IMR-90 (cell line): ENCODE measurements around the gene NT5C3A. TPM values are rescaled to one million over a fixed set of nuclear protein-coding genes. Genes with fewer than 3 reads are reported as not detected.

ENCODE experiments used
- ATAC-seq: fragments of 200-7000 bp; cut with Tn5 transposase; 2 replicates; pipeline ENCODE4 v1.9.1; 2020; ENCODE audit warnings: low read depth, mild to moderate bottlenecking, moderate library complexity
- BruUV-seq: library from RNA; stranded (reverse); fragments of 400-500 nt; replicated peaks from 2 replicates; lab custom pipeline; 2021; lab: Mats Ljungman, UMichigan
- CTCF ChIA-PET: fragments of 300-600 bp; formaldehyde crosslinking; extraction: SDS; loops from one replicate; lab custom pipeline; 2021; ENCODE audit warnings: antibody characterized with exemption; lab: Yijun Ruan, JAX
- POLR2A ChIA-PET: fragments of 300-600 bp; sonication (Branson Sonifier 250); formaldehyde crosslinking; loops from one replicate; lab custom pipeline; 2022; ENCODE audit warnings: antibody characterized with exemption; ENCODE audit not compliant: unreplicated experiment; lab: Charles Lee
- DNase-seq: peaks from one replicate; pipeline ENCODE4 v3.0.0; 2013
- H2AFZ ChIP-seq: replicated peaks from 2 replicates; pipeline ENCODE3; 2013; ENCODE audit warnings: low read length, mild to moderate bottlenecking; ENCODE audit not compliant: poor library complexity
- H2AK5ac ChIP-seq: 2 replicates; pipeline ENCODE4 v1.6.1; 2013; ENCODE audit warnings: low read depth, low read length, inconsistent platforms
- H2AK9ac ChIP-seq: replicated peaks from 2 replicates; pipeline ENCODE3; 2013; ENCODE audit warnings: mild to moderate bottlenecking, low read depth, low read length, moderate library complexity; ENCODE audit not compliant: poor library complexity
- H2BK120ac ChIP-seq: 2 replicates; pipeline ENCODE4 v1.6.1; 2013; ENCODE audit warnings: low read depth, low read length, inconsistent platforms
- H2BK15ac ChIP-seq: 3 replicates; pipeline ENCODE4 v1.6.1; 2013; ENCODE audit warnings: low read depth, low read length, inconsistent platforms
- H2BK20ac ChIP-seq: 2 replicates; pipeline ENCODE4 v1.6.1; 2013; ENCODE audit warnings: low read depth, mild to moderate bottlenecking, inconsistent platforms, low read length, moderate library complexity
- H2BK5ac ChIP-seq: 2 replicates; pipeline ENCODE4 v1.6.1; 2013; ENCODE audit warnings: mild to moderate bottlenecking, low read depth, low read length, inconsistent platforms; ENCODE audit not compliant: poor library complexity, severe bottlenecking
- H3K14ac ChIP-seq: replicated peaks from 2 replicates; pipeline ENCODE4 v1.6.1; 2013; ENCODE audit warnings: low read depth, low read length, inconsistent platforms
- H3K18ac ChIP-seq: 2 replicates; pipeline ENCODE4 v1.6.1; 2013; ENCODE audit warnings: low read depth, low read length, control low read depth
- H3K23ac ChIP-seq: 2 replicates; pipeline ENCODE4 v1.6.1; 2013; ENCODE audit warnings: low read depth, low read length, inconsistent platforms
- H3K27ac ChIP-seq: 2 replicates; pipeline ENCODE4 v1.5.1; 2013; ENCODE audit warnings: mild to moderate bottlenecking, control low read depth, low read length; ENCODE audit not compliant: insufficient read depth
- H3K27me3 ChIP-seq: 2 replicates; pipeline ENCODE4 v1.6.1; 2013; ENCODE audit warnings: low read length; ENCODE audit not compliant: control insufficient read depth, insufficient read depth
- H3K36me3 ChIP-seq: 2 replicates; pipeline ENCODE4 v1.6.1; 2013; ENCODE audit warnings: low read length, mixed read lengths; ENCODE audit not compliant: control insufficient read depth, insufficient read depth
- H3K4ac ChIP-seq: 2 replicates; pipeline ENCODE4 v1.6.1; 2013; ENCODE audit warnings: low read depth, low read length, inconsistent platforms
- H3K4me1 ChIP-seq: 2 replicates; pipeline ENCODE4 v1.6.1; 2013; ENCODE audit warnings: low read length, mixed read lengths; ENCODE audit not compliant: control insufficient read depth, insufficient read depth
- H3K4me2 ChIP-seq: 2 replicates; pipeline ENCODE4 v1.6.1; 2013; ENCODE audit warnings: low read depth, mild to moderate bottlenecking, control low read depth, low read length, moderate library complexity
- H3K4me3 ChIP-seq: 2 replicates; pipeline ENCODE4 v1.5.1; 2013; ENCODE audit warnings: low read depth, mild to moderate bottlenecking, control low read depth, low read length, moderate library complexity; ENCODE audit not compliant: insufficient read depth
- H3K56ac ChIP-seq: 2 replicates; pipeline ENCODE4 v1.6.1; 2013; ENCODE audit warnings: low read length, inconsistent platforms; ENCODE audit not compliant: insufficient read depth; ENCODE audit errors: extremely low read depth
- H3K79me1 ChIP-seq, 2 experiments: 2 replicates each; pipeline ENCODE4 v1.6.1; 2013; ENCODE audit warnings: low read length in 2 of 2, inconsistent platforms in 1 of 2, low read depth in 1 of 2
- H3K9ac ChIP-seq: 2 replicates; pipeline ENCODE4 v1.6.1; 2013; ENCODE audit warnings: low read depth, low read length, control low read depth
- H3K9me1 ChIP-seq: 2 replicates; pipeline ENCODE4 v1.6.1; 2013; ENCODE audit warnings: low read length, inconsistent platforms; ENCODE audit not compliant: insufficient read depth
- H3K9me3 ChIP-seq: 2 replicates; pipeline ENCODE4 v1.6.1; 2013; ENCODE audit warnings: low read length; ENCODE audit not compliant: control insufficient read depth, insufficient read depth
- H4K20me1 ChIP-seq: 2 replicates; pipeline ENCODE4 v1.6.1; 2013; ENCODE audit warnings: low read length, inconsistent platforms; ENCODE audit not compliant: insufficient read depth
- H4K5ac ChIP-seq: 2 replicates; pipeline ENCODE4 v1.6.1; 2013; ENCODE audit warnings: mild to moderate bottlenecking, low read depth, low read length, control low read depth
- H4K8ac ChIP-seq, 2 experiments: 2 replicates each; pipeline ENCODE4 v1.6.1; 2013; ENCODE audit warnings: low read depth in 2 of 2, low read length in 2 of 2, control low read depth in 1 of 2, inconsistent platforms in 1 of 2
- H4K91ac ChIP-seq: 2 replicates; pipeline ENCODE4 v1.6.1; 2013; ENCODE audit warnings: low read depth, low read length, inconsistent platforms; ENCODE audit not compliant: insufficient read depth
- CHD1 ChIP-seq: IDR thresholded peaks from 2 replicates; pipeline ENCODE4 v1.6.1; 2012; ENCODE audit warnings: low read depth, low read length, improper control_type of control experiment
- MAFK ChIP-seq: IDR thresholded peaks from 2 replicates; pipeline ENCODE4 v1.6.1; 2012; ENCODE audit warnings: low read depth, low read length, improper control_type of control experiment
- NFE2L2 ChIP-seq: fragments of 150-350 bp; IDR thresholded peaks from 2 replicates; pipeline ENCODE4 v1.6.1; 2016; ENCODE audit warnings: low read depth, mild to moderate bottlenecking, low read length
- POLR2A ChIP-seq: IDR thresholded peaks from 2 replicates; pipeline ENCODE4 v1.6.1; 2012; ENCODE audit warnings: mild to moderate bottlenecking, low read depth, low read length
- WGBS, 2 experiments: methylation state at CpG; one replicate each; pipeline versions ENCODE4 v1.1.5 to v1.1.7; 2013; ENCODE audit warnings: missing lambda C conversion rate in 2 of 2; ENCODE audit not compliant: insufficient read length in 1 of 2; ENCODE audit errors: extremely low coverage in 2 of 2; 5-methylcytosine and 5-hydroxymethylcytosine counted together
- dilution Hi-C: fragments of 300-500 bp; cut with HindIII; formaldehyde crosslinking; loops from one replicate; pipeline ENCODE4 v1.14.3; 2018; ENCODE audit warnings: low sequenced_read_pairs; ENCODE audit not compliant: unreplicated experiment
- in situ Hi-C: fragments of 300-500 bp; cut with MboI; formaldehyde crosslinking; loops from 3 replicates; pipeline ENCODE4 v1.14.3; 2019; ENCODE audit warnings: low sequenced_read_pairs, inconsistent platforms, mixed read lengths
- intact Hi-C: fragments of 100-400 bp; cut with micrococcal nuclease; formaldehyde crosslinking; loops from 2 replicates; pipeline ENCODE4 v1.10.0; 2022
- polyA plus RNA-seq, 3 experiments: library from polyadenylated mRNA; depleted of rRNA; stranded (reverse); fragments of >200 nt; gene quantifications; 2 replicates each; pipeline ENCODE4 v1.2.3, GENCODE V29; 2012; ENCODE audit warnings: low replicate concordance in 1 of 3
- total RNA-seq: library from RNA; depleted of rRNA; stranded (reverse); fragments of >200 nt; gene quantifications from 2 replicates; pipeline ENCODE4 v1.2.3, GENCODE V29; 2012
- TF ChIP-seq, protein P1 (sequence below): fragments of 150-350 bp; IDR thresholded peaks from 2 replicates; pipeline ENCODE4 v1.6.1; 2016; ENCODE audit warnings: low read depth, mild to moderate bottlenecking, low read length, moderate library complexity, borderline replicate concordance

The NT5C3A gene
- total and polyA plus RNA-seq, 2 of the 4 experiments (the other 2 are of a cell fraction) = 11.3 to 12.2 TPM

DNA sequence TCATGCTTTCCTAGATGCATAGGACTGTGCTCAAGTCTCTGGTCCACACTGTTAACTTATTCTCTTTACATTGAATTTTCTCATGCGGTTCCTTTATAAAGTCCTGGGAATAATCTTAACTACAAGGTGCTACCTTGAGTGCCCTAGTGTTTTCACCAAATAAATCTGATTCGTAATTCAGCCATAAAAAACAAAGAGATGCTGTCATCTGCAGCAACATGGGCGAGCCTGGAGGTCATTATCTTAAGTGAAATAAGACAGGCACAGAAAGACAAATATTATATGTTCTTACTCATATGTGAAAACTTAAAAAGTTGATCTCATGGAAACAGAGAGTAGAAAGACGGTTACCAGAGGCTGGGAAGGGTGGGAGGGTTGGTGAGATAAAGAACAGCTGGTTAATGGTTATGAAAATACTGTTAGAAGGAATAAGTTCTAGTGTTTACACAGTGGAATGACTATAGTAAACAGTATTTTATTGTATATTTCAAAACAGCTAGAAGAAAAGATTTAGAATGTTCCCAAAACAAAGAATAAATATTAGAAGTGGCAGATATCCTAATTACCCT lies 38.3 kb downstream of the NT5C3A start:
- H2BK120ac ChIP-seq = no peak overlapping the region
- H3K9ac ChIP-seq = no peak overlapping the region
- no peak overlapping the region for H2BK15ac ChIP-seq
- no peaks in the 10 kb centered on the region for H3K36me3 ChIP-seq
- H3K9me3 ChIP-seq = no peaks in the 10 kb centered on the region
- H3K4me1 ChIP-seq = 0 out of 2 replicates have a peak, but pooled peaks cover 3% of the 10 kb centered on the region
- H3K18ac ChIP-seq = peak overlapping the region; percentile 70
- no peak overlapping the region for H2AFZ ChIP-seq
- POLR2A ChIA-PET = interaction anchor here (0.5 kb wide), 1 partner anchor 74 kb away, joined by 6 read pairs; no protein-coding TSS in a partner anchor
- no peaks in the 10 kb centered on the region for H4K20me1 ChIP-seq
- H4K91ac ChIP-seq = no peak overlapping the region
- no peak overlapping the region for H3K56ac ChIP-seq
- H3K4ac ChIP-seq = no peak overlapping the region
- H2BK20ac ChIP-seq = no peak overlapping the region
- BruUV-seq = no TSS peak
- WGBS, 2 experiments = 80% methylated on average over 1 of the region's 4 CpGs; no CpG with 5 or more reads in 1 of the 2 experiments
- no peak overlapping the region for H4K5ac ChIP-seq
- no peak overlapping the region for H2AK9ac ChIP-seq
- H3K9me1 ChIP-seq = no peaks in the 10 kb centered on the region
- no peak overlapping the region for H3K4me3 ChIP-seq
- no peak overlapping the region for H3K23ac ChIP-seq
- dilution Hi-C loops = no loop called here
- no peaks in the 10 kb centered on the region for H3K27me3 ChIP-seq
- peak overlapping the region; percentile 5 for H2BK5ac ChIP-seq
- no peak overlapping the region for H3K4me2 ChIP-seq
- H3K14ac ChIP-seq = no peak overlapping the region
- intact Hi-C loops = no loop called here
- no peak overlapping the region for H4K8ac ChIP-seq
- DNase-seq (peak; percentile 77), ATAC-seq (peak; percentile 97)
- no peak overlapping the region for H2AK5ac ChIP-seq
- H3K79me1 ChIP-seq = peaks cover 6 to 8% of the 10 kb centered on the region in 2 experiments; a peak in 3 of 4 replicates
- TF ChIP-seq CHD1 (no peak), NFE2L2 (no peak), POLR2A (no peak), MAFK (no peak)
- TF ChIP-seq, protein P1, sequence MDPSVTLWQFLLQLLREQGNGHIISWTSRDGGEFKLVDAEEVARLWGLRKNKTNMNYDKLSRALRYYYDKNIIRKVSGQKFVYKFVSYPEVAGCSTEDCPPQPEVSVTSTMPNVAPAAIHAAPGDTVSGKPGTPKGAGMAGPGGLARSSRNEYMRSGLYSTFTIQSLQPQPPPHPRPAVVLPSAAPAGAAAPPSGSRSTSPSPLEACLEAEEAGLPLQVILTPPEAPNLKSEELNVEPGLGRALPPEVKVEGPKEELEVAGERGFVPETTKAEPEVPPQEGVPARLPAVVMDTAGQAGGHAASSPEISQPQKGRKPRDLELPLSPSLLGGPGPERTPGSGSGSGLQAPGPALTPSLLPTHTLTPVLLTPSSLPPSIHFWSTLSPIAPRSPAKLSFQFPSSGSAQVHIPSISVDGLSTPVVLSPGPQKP = no peak
- H3K27ac ChIP-seq = peak overlapping the region; percentile 9; the same call in 1 of the 2 replicates
- in situ Hi-C loops = no loop called here
- CTCF ChIA-PET = no interaction called here
